HUES48 (cell line): ENCODE data around the gene ST6GALNAC2.
"Not testable (repeated sequence)": the region's sequence is repeated elsewhere in the genome, so short reads cannot be mapped to it uniquely, and the experiment has no call there.

ENCODE experiments used
- H3K27ac ChIP-seq: one replicate; pipeline ENCODE4 v1.7.0; 2013; ENCODE audit warnings: low read depth, low read length, inconsistent platforms
- H3K27me3 ChIP-seq: 2 replicates; pipeline ENCODE4 v1.6.1; 2013; ENCODE audit warnings: mild to moderate bottlenecking, low read length; ENCODE audit not compliant: control insufficient read depth, insufficient read depth
- H3K36me3 ChIP-seq: 2 replicates; pipeline ENCODE4 v1.6.1; 2013; ENCODE audit warnings: low read length; ENCODE audit not compliant: control insufficient read depth, insufficient read depth
- H3K4me1 ChIP-seq: 2 replicates; pipeline ENCODE4 v1.6.1; 2013; ENCODE audit warnings: mild to moderate bottlenecking, low read length; ENCODE audit not compliant: control insufficient read depth, insufficient read depth
- H3K4me3 ChIP-seq: 2 replicates; pipeline ENCODE4 v1.5.1; 2013; ENCODE audit warnings: mild to moderate bottlenecking, low read depth, low read length
- H3K9ac ChIP-seq: 2 replicates; pipeline ENCODE4 v1.6.1; 2013; ENCODE audit warnings: mild to moderate bottlenecking, low read depth, low read length, moderate library complexity
- H3K9me3 ChIP-seq: 2 replicates; pipeline ENCODE4 v1.6.1; 2013; ENCODE audit warnings: low read length; ENCODE audit not compliant: control insufficient read depth, insufficient read depth

The ST6GALNAC2 gene

GRCh38 chr17:76537578-76538280 is 47.9 kb downstream of the ST6GALNAC2 start, which contains the start of gene CYGB:
Gene CYGB (minus strand): TSS chr17:76537709. CDS start chr17:76537542, 167 bp downstream.
- H3K27ac ChIP-seq = no peak within 1 kb of the TSS
- peaks cover 47% of the 10 kb centered on the region for H3K27me3 ChIP-seq
- peaks cover 19% of the 10 kb centered on the region for H3K4me1 ChIP-seq
- no peaks in the 10 kb centered on the region for H3K9me3 ChIP-seq
- H3K36me3 ChIP-seq = no peaks in the 10 kb centered on the region
- H3K9ac ChIP-seq = no peak within 1 kb of the TSS
- peak within 1 kb of the TSS; percentile 61 for H3K4me3 ChIP-seq

- no peaks in the 10 kb centered on the region for H3K9me3 ChIP-seq
- H3K4me1 ChIP-seq = peaks cover 19% of the 10 kb centered on the region
- H3K4me3 ChIP-seq = peak overlapping the region; percentile 61
- no peak overlapping the region for H3K9ac ChIP-seq
- H3K36me3 ChIP-seq = no peaks in the 10 kb centered on the region
- peaks cover 47% of the 10 kb centered on the region for H3K27me3 ChIP-seq
- no peak overlapping the region for H3K27ac ChIP-seq
These were observed 48.4 kb downstream of the ST6GALNAC2 start for GRCh38 chr17:76537288-76537577.

GRCh38 chr17:76536511-76537287 is 49.0 kb downstream of the ST6GALNAC2 start:
- peak overlapping the region; percentile 61 for H3K4me3 ChIP-seq
- no peaks in the 10 kb centered on the region for H3K36me3 ChIP-seq
- H3K27me3 ChIP-seq = peaks cover 47% of the 10 kb centered on the region
- H3K9ac ChIP-seq = no peak overlapping the region
- no peak overlapping the region for H3K27ac ChIP-seq
- H3K9me3 ChIP-seq = no peaks in the 10 kb centered on the region
- H3K4me1 ChIP-seq = peaks cover 17% of the 10 kb centered on the region

- Histone ChIP-seq H3K27me3 (peaks cover 47% of the 10 kb centered on the region), H3K4me1 (peaks cover 9% of the 10 kb centered on the region), H3K36me3 (no peaks in the 10 kb centered on the region), H3K9ac (no peak overlapping the region), H3K4me3 (no peak overlapping the region), H3K27ac (no peak overlapping the region), H3K9me3 (no peaks in the 10 kb centered on the region)
These were observed 49.7 kb downstream of the ST6GALNAC2 start for GRCh38 chr17:76535788-76536510.

- peaks cover 6% of the 10 kb centered on the region for H3K4me1 ChIP-seq
- H3K27me3 ChIP-seq = peaks cover 47% of the 10 kb centered on the region
- no peaks in the 10 kb centered on the region for H3K36me3 ChIP-seq
- no peaks in the 10 kb centered on the region for H3K9me3 ChIP-seq
- no peak overlapping the region for H3K4me3 ChIP-seq
- no peak overlapping the region for H3K9ac ChIP-seq
- H3K27ac ChIP-seq = no peak overlapping the region
These were observed 50.6 kb downstream of the ST6GALNAC2 start for GRCh38 chr17:76534831-76535732.

- not testable (repeated sequence) for H3K27ac ChIP-seq, H3K9ac ChIP-seq, H3K4me3 ChIP-seq, H3K9me3 ChIP-seq, H3K36me3 ChIP-seq
- peaks cover 36% of the 10 kb centered on the region for H3K27me3 ChIP-seq
- H3K4me1 ChIP-seq = peaks cover 13% of the 10 kb centered on the region
These were observed 51.9 kb downstream of the ST6GALNAC2 start for GRCh38 chr17:76533640-76534359.

- no peak overlapping the region for H3K27ac ChIP-seq
These were observed 53.5 kb downstream of the ST6GALNAC2 start for GRCh38 chr17:76532072-76532651.

GRCh38 chr17:76531486-76532038 is 54.1 kb downstream of the ST6GALNAC2 start:
- H3K9ac ChIP-seq = no peak overlapping the region
- no peaks in the 10 kb centered on the region for H3K36me3 ChIP-seq
- H3K4me1 ChIP-seq = peaks cover 8% of the 10 kb centered on the region
- H3K4me3 ChIP-seq = no peak overlapping the region
- peaks cover 16% of the 10 kb centered on the region for H3K27me3 ChIP-seq
- no peaks in the 10 kb centered on the region for H3K9me3 ChIP-seq
- H3K27ac ChIP-seq = no peak overlapping the region

More at GRCh38 chr17:76532072-76532651, 53.5 kb downstream of the ST6GALNAC2 start:
- H3K9me3 ChIP-seq = no peaks in the 10 kb centered on the region
- peaks cover 22% of the 10 kb centered on the region for H3K27me3 ChIP-seq
- no peak overlapping the region for H3K9ac ChIP-seq
- H3K4me1 ChIP-seq = peaks cover 8% of the 10 kb centered on the region
- H3K36me3 ChIP-seq = no peaks in the 10 kb centered on the region
- no peak overlapping the region for H3K4me3 ChIP-seq

GRCh38 chr17:76530811-76531485 is 54.7 kb downstream of the ST6GALNAC2 start:
- Histone ChIP-seq H3K4me1 (peaks cover 8% of the 10 kb centered on the region), H3K9ac (no peak overlapping the region), H3K4me3 (no peak overlapping the region), H3K9me3 (no peaks in the 10 kb centered on the region), H3K36me3 (no peaks in the 10 kb centered on the region), H3K27ac (no peak overlapping the region), H3K27me3 (peaks cover 10% of the 10 kb centered on the region)
